DMS153 (cell line): Measurements from ENCODE around the gene SLC51B.
A peak's percentile ranks its signal among the peaks of the same experiment; 100 is the strongest.
"Not testable (repeated sequence)": the region's sequence is repeated elsewhere in the genome, so short reads cannot be mapped to it uniquely, and the experiment has no call there.

Experiments used
- DNase-seq: peaks from one replicate; lab custom pipeline; 2025; lab: John Stamatoyannopoulos, UW

SLC51B gene

GRCh38 chr15:65042776-65043327 is 2.3 kb upstream of the SLC51B start:
- DNase-seq, result no peak

DNA sequence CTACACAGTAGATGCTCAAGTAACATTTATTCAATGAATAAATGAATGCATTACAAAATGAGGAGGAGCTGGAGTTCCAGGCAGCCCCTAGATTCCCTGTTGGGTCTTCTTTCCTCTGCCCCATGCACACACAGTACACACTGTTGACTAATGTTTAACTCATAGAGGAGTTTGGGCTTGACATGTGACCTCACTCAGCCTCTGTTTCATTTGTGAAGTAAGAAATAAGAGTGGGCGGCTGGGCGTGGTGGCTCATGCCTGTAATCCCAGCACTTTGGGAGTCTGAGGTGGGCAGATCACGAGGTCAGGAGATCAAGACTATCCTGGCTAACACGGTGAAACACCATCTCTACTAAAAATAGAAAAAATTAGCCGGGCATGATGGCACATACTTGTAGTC is 969 bp upstream of the SLC51B start:
- not testable (repeated sequence) for DNase-seq

- no peak for DNase-seq
Measured at GRCh38 chr15:65048241-65048640, 3.1 kb downstream of the SLC51B start.

- DNase-seq, result peak; percentile 82
Measured at GRCh38 chr15:65049418-65049840, 4.2 kb downstream of the SLC51B start.

DNA sequence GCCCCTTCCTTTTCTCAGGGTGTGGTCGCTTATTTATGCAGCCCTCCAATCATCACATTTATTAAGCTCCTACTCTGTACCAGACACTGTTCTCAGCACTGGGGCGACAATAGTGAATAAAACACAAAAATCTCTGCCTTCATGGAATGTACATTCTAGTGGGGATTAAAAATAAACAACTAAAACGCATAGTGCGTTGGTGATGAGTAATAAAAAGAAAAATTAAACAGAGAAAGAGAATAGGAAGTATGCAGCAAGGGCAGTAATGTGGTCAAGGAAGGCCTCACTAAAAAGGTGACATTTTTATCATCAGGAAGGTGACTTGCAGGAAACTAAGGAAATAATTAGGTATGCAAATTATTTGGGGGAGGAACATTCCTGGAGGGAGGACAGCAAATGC is 5.1 kb downstream of the SLC51B start:
- no peak for DNase-seq

DNA sequence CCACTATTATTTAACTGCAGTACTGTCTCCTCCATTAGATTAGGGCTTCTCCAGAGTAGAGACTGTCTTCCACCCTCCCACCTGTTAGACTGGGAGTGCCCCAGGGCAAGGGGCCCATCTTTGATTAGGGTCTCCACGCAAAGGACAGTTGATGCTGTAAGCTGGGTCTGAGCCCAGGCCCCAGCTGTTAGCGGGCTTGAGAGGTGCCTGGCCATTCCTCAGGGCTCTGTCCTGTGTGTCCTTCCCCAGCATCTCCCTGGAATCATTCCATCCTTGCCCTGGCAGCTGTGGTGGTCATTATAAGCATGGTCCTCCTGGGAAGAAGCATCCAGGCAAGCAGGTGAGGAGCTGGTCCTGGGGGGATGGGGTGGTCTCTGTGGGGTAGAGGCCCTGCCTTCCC is 6.1 kb downstream of the SLC51B start:
- no peak for DNase-seq

- DNase-seq, result no peak
Measured at GRCh38 chr15:65052956-65053355, 7.8 kb downstream of the SLC51B start.

DNA sequence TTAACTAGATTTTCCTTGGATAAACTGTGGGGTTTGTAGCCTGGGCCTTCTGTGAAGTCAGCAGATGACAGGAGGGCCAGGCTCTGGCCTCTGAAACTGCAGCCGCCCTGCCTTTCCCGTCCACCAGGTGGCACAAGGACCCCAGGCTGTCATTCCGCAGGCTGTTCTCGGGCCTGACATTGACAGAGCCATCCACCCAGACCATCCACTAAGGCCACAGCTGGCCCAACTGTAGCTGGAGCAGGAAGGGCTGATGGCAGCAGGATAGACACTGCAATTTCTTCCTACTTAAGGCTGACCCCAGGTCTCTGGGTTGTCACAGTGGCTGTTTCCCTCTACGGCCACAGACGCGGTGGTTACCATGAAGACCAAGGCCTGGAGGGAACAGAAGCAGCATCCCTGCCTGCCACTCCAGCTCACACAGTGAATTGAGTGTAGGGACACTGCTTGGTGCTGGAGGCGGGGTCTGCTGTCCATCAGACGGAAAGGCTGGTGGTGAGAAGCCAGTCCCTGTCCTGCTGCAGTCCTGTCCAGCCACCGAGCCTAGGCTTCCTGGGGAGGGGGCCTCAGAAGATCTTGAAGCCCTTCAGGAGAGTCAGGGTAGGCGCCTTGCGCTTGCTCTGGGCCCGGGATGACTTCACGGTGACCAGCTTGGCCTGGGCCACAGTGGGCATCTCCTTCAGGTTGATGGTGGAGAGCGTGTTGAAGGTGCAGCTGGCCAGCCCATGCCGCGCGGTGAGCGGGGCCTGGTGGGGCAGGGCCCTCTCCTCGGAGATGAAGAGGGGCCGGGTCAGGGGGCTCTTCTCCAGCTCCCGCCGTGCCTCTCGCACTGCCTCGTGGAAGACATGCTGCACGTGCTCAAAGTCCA is 9.4 kb downstream of the SLC51B start:
- DNase-seq, result peak; percentile 0

DNA sequence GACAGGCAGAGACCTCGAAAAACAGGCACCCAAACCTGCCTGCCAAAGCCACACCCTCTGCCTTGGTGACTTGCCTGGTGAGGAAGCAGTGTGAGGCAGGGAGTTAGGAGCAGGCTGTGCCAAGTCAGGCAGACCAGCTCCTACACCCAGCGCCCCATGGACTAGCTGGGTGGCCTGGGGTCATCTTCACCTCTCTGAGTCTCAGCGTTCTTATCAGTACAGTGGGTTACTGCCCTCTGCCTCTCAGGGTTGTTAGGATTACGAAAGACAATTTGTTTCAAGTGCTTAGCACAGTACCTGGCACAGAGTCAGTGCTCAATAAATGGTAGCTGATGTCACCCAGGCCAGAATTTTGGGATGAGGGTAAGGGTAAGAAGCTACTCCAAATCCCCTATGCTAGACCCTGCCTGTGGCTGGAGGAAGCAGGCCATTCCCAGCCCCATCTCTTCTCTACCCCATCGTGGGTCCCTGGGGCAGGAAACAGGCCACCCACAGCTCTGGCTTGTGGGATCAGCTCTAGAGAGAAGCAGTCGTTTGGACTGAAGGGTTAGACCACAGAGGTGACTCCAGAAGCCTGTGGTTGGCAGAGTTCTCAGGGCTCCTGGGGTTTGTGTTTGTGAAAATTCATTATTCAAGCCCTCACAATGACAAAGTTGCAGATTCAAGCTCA is 10.1 kb downstream of the SLC51B start:
- no peak for DNase-seq

DNA sequence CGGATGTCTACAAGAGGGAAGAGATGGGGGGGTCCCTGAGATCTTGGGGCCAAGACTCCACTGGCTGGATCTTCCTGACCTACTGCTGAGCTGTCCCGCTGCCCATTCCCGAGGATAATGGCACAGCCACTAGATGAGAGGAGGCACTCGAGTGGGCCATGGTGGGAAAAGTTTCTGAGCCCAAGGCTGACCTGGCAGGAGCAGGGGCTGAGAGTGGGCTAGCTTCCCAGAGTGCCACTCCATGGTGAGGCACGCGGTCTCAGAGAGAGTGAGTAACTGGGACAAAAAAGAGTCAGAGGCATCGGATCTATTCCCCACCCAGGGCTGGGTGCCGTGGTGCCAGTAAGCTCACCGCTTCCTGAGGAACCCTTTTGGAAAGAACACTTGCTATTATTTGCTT is 10.9 kb downstream of the SLC51B start:
- DNase-seq, result no peak

- no peak for DNase-seq
Measured at GRCh38 chr15:65056868-65057548, 11.8 kb downstream of the SLC51B start.

- no peak for DNase-seq
Measured at GRCh38 chr15:65057549-65057940, 12.4 kb downstream of the SLC51B start.

GRCh38 chr15:65058394-65059368 is 13.5 kb downstream of the SLC51B start:
- DNase-seq, result no peak

- no peak for DNase-seq
Measured at GRCh38 chr15:65059369-65059750, 14.2 kb downstream of the SLC51B start.

GRCh38 chr15:65059931-65060596 is 14.9 kb downstream of the SLC51B start:
- DNase-seq, result no peak

DNA sequence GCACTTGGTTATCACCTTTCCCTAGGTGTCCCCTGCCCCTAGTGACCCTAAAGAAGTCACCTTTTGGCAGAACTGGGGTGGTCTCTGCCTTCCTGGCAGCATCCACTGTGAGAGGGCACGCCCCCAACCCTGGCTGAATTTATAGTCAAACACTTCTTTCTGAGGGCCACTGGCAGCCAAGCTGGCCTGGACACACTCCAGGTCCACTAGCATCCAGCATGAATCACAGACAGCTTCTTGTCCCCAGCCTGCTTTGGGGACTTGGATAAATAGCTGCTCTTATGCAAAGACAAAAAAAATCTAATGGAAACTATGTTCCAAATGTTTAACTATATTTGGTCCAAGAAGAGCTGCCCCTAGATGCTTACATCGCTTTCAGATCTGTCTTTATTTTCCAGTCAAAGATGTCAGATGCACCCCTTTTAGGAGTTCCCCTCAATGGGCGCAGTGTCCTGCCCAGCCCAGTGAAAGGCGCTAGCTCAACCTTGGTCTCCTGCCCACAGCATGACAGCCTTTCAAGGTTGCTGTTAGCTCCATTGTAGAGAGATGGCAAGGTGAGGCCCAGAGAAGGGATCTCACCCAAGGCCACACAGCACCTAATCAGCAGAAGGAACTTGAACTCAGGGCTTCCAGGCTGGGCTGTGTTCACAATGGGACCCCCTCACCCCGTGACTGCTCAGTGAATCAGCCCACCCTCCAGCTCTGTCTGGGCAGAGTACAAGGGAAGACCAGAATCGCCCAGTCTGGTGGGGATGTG is 15.6 kb downstream of the SLC51B start:
- DNase-seq, result no peak

DNA sequence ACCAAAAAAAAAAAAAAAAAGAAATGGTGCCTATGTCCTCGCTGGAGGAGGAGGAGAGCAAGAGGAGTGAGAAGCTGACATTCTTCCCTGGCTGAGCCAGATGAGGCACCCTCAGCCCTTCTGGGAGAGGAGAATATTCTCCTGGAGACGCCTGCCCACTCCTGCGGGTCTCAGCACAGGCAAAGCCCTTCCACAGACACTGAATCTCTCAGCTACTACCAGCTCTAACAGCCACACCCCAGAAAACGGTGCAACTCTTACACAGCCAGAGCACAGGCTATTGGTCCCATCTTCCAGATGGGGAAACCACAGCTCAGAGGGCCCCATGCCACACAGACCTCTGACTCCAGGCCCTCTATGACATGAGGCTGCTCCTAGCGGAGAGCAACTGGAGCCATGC is 16.9 kb downstream of the SLC51B start:
- no peak for DNase-seq

DNA sequence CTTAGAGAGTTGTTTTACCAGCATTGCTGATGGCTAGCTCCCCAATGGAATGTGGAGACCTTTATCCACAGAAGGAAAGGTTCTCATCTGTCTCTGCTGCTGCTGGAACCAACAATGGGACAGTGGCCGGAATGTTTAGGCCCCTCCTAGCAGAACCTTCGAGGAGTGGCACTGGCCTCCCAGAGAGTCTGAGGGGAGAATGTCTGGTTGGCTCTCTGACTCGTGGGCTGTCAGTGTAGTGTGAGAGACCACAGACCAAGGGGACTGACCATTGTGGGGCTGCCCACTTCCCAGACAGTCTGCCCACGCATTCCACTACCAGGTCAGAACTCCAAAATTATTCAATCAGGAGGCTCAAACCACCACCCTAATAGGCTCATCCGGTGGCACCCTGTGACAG is 17.5 kb downstream of the SLC51B start:
- no peak for DNase-seq

DNA sequence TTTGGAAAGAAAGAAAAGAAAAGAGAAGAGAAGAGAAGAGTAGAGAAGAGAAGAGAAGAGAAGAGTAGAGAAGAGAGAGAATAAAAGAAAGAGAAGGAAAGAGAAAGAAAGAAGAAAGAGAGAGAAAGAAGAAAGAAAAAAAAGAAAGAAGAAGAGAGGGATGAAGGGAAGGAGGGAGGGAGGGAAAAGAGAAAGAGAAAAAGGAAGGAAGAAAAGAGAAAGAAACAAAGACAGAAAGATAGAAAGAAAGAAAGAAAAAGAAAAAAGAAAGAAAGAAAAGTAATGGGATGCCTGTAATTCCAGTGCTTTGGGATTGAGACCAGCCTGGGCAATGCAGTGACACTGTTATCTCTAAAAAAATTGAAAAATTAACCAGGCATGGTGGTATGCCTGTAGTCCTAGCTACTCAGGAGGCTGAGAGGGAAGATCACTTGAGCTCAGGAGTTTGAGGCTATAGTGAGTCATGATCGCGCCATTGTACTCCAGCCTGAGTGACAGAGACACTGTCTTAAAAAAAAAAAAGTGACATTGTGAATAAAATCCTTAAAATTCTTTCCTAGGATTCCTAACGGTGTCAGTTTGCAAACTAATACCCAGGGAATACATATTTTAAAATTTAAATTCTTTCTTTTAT is 20.9 kb downstream of the SLC51B start:
- no peak for DNase-seq
